HepG2 (cell line): ENCODE measurements around the gene CHFR. TPM values are rescaled to one million over a fixed set of nuclear protein-coding genes. Genes with fewer than 3 reads are reported as not detected.
A peak's percentile ranks its signal among the peaks of the same experiment; 100 is the strongest.
"Not testable (repeated sequence)": the region's sequence is repeated elsewhere in the genome, so short reads cannot be mapped to it uniquely, and the experiment has no call there.

Experiments used
- ATAC-seq: fragments of 200-7000 bp; cut with Tn5 transposase; 3 replicates; pipeline ENCODE4 v1.9.1; 2020; ENCODE audit warnings: mild to moderate bottlenecking, moderate library complexity
- BruUV-seq: library from RNA; stranded (reverse); fragments of 400-500 nt; replicated peaks from 2 replicates; lab custom pipeline; 2021; lab: Mats Ljungman, UMichigan
- CTCF ChIA-PET: fragments of 300-600 bp; formaldehyde crosslinking; extraction: SDS; loops from one replicate; lab custom pipeline; 2021; ENCODE audit warnings: low total read pairs, inconsistent platforms, low intra/inter-chr PET ratio; lab: Yijun Ruan, JAX
- POLR2A ChIA-PET: fragments of 350-600 bp; sonication (Branson Sonifier 250); formaldehyde crosslinking; loops from one replicate; lab custom pipeline; 2020; ENCODE audit warnings: antibody characterized with exemption, inconsistent platforms; lab: Yijun Ruan, JAX
- DNase-seq: peaks from one replicate; pipeline ENCODE4 v3.0.0-alpha.2; 2015; ENCODE audit warnings: low spot score
- FAIRE-seq: peaks from 3 replicates; lab custom pipeline; 2011; peaks lifted over from hg19 to GRCh38; lab: Jason Lieb, UNC
- H2AFZ ChIP-seq: one replicate; pipeline ENCODE4 v1.6.1; 2011; ENCODE audit warnings: low read length, inconsistent platforms
- H3K27ac ChIP-seq: fragments of 300-600 bp; 3 replicates; pipeline ENCODE4 v1.8.0; 2011; ENCODE audit warnings: mixed run types, mild to moderate bottlenecking, mixed read lengths, low read length, inconsistent platforms; ENCODE audit not compliant: insufficient read depth; ENCODE audit errors: extremely low read length
- H3K27me3 ChIP-seq, 2 experiments: fragments of 200-600 bp in 1 of 2; 2 replicates in 1 of 2; 3 replicates in 1 of 2; pipeline versions ENCODE4 v1.6.0 to v1.8.0; 2011; ENCODE audit warnings: low read length in 2 of 2, mild to moderate bottlenecking in 2 of 2, moderate library complexity in 2 of 2, inconsistent platforms in 1 of 2; ENCODE audit not compliant: insufficient read depth in 2 of 2, control insufficient read depth in 1 of 2
- H3K36me3 ChIP-seq, 2 experiments: fragments of 200-600 bp in 1 of 2; replicated peaks in 1 of 2; 2 replicates in 1 of 2; 3 replicates in 1 of 2; pipeline versions ENCODE4 v1.5.1 to v1.8.0; 2011; ENCODE audit warnings: low read length in 2 of 2, inconsistent platforms in 1 of 2; ENCODE audit not compliant: insufficient read depth in 2 of 2, control insufficient read depth in 1 of 2
- H3K4me1 ChIP-seq: 2 replicates; pipeline ENCODE4 v1.5.1; 2012; ENCODE audit warnings: low read length, inconsistent platforms; ENCODE audit not compliant: insufficient read depth
- H3K4me2 ChIP-seq: 2 replicates; pipeline ENCODE4 v1.6.0; 2011; ENCODE audit warnings: low read depth, low read length, inconsistent platforms
- H3K4me3 ChIP-seq, 3 experiments: fragments of 200-600 bp in 1 of 3; sonication (generic), shearing (Covaris generic) in 1 of 3; replicated peaks in 1 of 3; 2 replicates each; pipeline ENCODE4 v1.5.1; 2011 to 2016; ENCODE audit warnings: low read length in 3 of 3, inconsistent platforms in 2 of 3, low read depth in 2 of 3, mild to moderate bottlenecking in 2 of 3, control low read depth in 1 of 3, mixed read lengths in 1 of 3; ENCODE audit not compliant: insufficient read depth in 1 of 3
- H3K79me2 ChIP-seq: one replicate; pipeline ENCODE4 v1.6.1; 2011; ENCODE audit warnings: low read length, inconsistent platforms; ENCODE audit not compliant: insufficient read depth
- H3K9ac ChIP-seq: 2 replicates; pipeline ENCODE4 v1.6.0; 2011; ENCODE audit warnings: mild to moderate bottlenecking, low read depth, low read length, inconsistent platforms; ENCODE audit not compliant: insufficient read depth
- H3K9me3 ChIP-seq: 2 replicates; pipeline ENCODE4 v1.5.1; 2012; ENCODE audit warnings: mild to moderate bottlenecking, low read length
- H4K20me1 ChIP-seq: 2 replicates; pipeline ENCODE4 v1.6.0; 2011; ENCODE audit warnings: inconsistent platforms, mild to moderate bottlenecking, low read length, moderate library complexity; ENCODE audit not compliant: insufficient read depth
- WGBS: methylation state at CpG from one replicate; pipeline ENCODE4 v1.1.6; 2017; ENCODE audit warnings: low lambda C conversion rate; 5-methylcytosine and 5-hydroxymethylcytosine counted together
- in situ Hi-C: cut with HindIII; loops from 2 replicates; pipeline ENCODE4 v1.10.0; 2017; ENCODE audit warnings: low pct_unique_long_range_greater_than_20kb; ENCODE audit not compliant: extremely low pct_ligation_motif_present
- intact Hi-C: fragments of 100-400 bp; cut with micrococcal nuclease; formaldehyde crosslinking; loops from one replicate; pipeline ENCODE4 v1.10.0; 2022; ENCODE audit not compliant: unreplicated experiment
- polyA plus RNA-seq, 8 experiments: library from polyadenylated mRNA; depleted of rRNA in 3 of 8; stranded (reverse) in 7 of 8; unstranded in 1 of 8; fragments of >200 nt; fragmentation: Illumina TruSeq in 4 of 8; extraction: Trizol in 4 of 8; gene quantifications; 2 replicates each; pipeline versions ENCODE4 v1.2.1 to v1.2.3, GENCODE V29; 2011 to 2016; ENCODE audit warnings: low read depth in 4 of 8, missing spikeins in 1 of 8, mixed read lengths in 1 of 8; ENCODE audit not compliant: insufficient read depth in 1 of 8
- total RNA-seq, 5 experiments: library from RNA; depleted of rRNA; stranded (reverse); fragments of >200 nt; fragmentation: Illumina TruSeq; extraction: Trizol; gene quantifications; 2 replicates each; pipeline ENCODE4 v1.2.3, GENCODE V29; 2016; ENCODE audit warnings: low read depth in 1 of 5
- TF ChIP-seq, protein P1 (sequence below): sonication (generic); formaldehyde crosslinking; IDR thresholded peaks from 2 replicates; pipeline ENCODE4 v1.5.0; 2020; ENCODE audit warnings: mild to moderate bottlenecking, missing genetic modification reagents, moderate library complexity
- TF ChIP-seq, protein P2 (sequence below): sonication (generic); formaldehyde crosslinking; IDR thresholded peaks from 2 replicates; pipeline ENCODE4 v1.4.0; 2020; ENCODE audit warnings: missing genetic modification reagents

CHFR gene
- total and polyA plus RNA-seq, 2 of the 13 experiments (the other 11 are each of a cell fraction or from before 2014, with no cell fraction given): 21.4 to 21.5 TPM

DNA sequence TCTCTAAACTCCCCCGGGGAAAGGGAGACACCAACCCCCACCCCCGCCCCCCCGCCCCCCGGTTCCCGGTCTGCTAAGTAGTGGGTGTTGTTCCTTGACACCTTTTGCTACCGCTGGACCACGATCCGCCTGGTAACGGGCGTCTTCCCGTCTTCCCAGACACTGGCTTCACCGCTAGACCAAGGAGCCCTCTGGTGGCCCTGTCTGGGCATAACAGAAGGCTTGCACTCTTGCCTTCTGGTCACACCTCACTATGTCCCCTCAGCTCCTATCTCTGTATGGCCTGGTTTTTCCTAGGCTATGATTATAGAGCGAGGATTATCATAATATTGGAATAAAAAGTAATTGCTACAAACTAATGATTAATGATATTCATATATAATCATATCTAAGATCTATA lies 78.0 kb downstream of the CHFR start:
- peaks cover 35 to 58% of the 10 kb centered on the region in 2 experiments for H3K36me3 ChIP-seq
- H3K27me3 ChIP-seq, H3K9me3 ChIP-seq, CTCF ChIA-PET, H3K4me2 ChIP-seq, H3K4me3 ChIP-seq, POLR2A ChIA-PET, H3K79me2 ChIP-seq, in situ Hi-C loops, FAIRE-seq, H3K4me1 ChIP-seq, H4K20me1 ChIP-seq, DNase-seq, ATAC-seq, intact Hi-C loops, H3K9ac ChIP-seq, H2AFZ ChIP-seq, BruUV-seq, H3K27ac ChIP-seq: not testable (repeated sequence)
- TF ChIP-seq, protein P1, sequence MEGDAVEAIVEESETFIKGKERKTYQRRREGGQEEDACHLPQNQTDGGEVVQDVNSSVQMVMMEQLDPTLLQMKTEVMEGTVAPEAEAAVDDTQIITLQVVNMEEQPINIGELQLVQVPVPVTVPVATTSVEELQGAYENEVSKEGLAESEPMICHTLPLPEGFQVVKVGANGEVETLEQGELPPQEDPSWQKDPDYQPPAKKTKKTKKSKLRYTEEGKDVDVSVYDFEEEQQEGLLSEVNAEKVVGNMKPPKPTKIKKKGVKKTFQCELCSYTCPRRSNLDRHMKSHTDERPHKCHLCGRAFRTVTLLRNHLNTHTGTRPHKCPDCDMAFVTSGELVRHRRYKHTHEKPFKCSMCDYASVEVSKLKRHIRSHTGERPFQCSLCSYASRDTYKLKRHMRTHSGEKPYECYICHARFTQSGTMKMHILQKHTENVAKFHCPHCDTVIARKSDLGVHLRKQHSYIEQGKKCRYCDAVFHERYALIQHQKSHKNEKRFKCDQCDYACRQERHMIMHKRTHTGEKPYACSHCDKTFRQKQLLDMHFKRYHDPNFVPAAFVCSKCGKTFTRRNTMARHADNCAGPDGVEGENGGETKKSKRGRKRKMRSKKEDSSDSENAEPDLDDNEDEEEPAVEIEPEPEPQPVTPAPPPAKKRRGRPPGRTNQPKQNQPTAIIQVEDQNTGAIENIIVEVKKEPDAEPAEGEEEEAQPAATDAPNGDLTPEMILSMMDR: peak; percentile 53
- TF ChIP-seq, protein P2, sequence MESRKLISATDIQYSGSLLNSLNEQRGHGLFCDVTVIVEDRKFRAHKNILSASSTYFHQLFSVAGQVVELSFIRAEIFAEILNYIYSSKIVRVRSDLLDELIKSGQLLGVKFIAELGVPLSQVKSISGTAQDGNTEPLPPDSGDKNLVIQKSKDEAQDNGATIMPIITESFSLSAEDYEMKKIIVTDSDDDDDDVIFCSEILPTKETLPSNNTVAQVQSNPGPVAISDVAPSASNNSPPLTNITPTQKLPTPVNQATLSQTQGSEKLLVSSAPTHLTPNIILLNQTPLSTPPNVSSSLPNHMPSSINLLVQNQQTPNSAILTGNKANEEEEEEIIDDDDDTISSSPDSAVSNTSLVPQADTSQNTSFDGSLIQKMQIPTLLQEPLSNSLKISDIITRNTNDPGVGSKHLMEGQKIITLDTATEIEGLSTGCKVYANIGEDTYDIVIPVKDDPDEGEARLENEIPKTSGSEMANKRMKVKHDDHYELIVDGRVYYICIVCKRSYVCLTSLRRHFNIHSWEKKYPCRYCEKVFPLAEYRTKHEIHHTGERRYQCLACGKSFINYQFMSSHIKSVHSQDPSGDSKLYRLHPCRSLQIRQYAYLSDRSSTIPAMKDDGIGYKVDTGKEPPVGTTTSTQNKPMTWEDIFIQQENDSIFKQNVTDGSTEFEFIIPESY: peak; percentile 98
- WGBS: 95% methylated on average over 13 of the region's 13 CpGs
